NCI-H345 (cell line): ENCODE measurements around the gene GIPC2.
A peak's percentile ranks its signal among the peaks of the same experiment; 100 is the strongest.
"Not testable (repeated sequence)": the region's sequence is repeated elsewhere in the genome, so short reads cannot be mapped to it uniquely, and the experiment has no call there.

ENCODE experiments used
- DNase-seq: peaks from one replicate; lab custom pipeline; 2025; lab: John Stamatoyannopoulos, UW

The GIPC2 gene

GRCh38 chr1:78095593-78095992 lies 49.8 kb downstream of the GIPC2 start:
- DNase-seq: no peak

- DNase-seq: no peak
These were observed 50.3 kb downstream of the GIPC2 start for GRCh38 chr1:78096017-78096416.

GRCh38 chr1:78096976-78097375 lies 51.2 kb downstream of the GIPC2 start:
- no peak for DNase-seq

- DNase-seq: no peak
These were observed 55.3 kb downstream of the GIPC2 start for GRCh38 chr1:78101051-78101450.

GRCh38 chr1:78101514-78101913 lies 55.7 kb downstream of the GIPC2 start:
- no peak for DNase-seq

GRCh38 chr1:78102082-78102481 lies 56.3 kb downstream of the GIPC2 start:
- DNase-seq: no peak

GRCh38 chr1:78102916-78103315 lies 57.1 kb downstream of the GIPC2 start:
- DNase-seq: no peak

GRCh38 chr1:78104322-78104721 lies 58.6 kb downstream of the GIPC2 start:
- no peak for DNase-seq

GRCh38 chr1:78109659-78110058 lies 63.9 kb downstream of the GIPC2 start:
- not testable (repeated sequence) for DNase-seq

GRCh38 chr1:78113156-78113916 lies 67.6 kb downstream of the GIPC2 start:
- no peak for DNase-seq

- peak; percentile 74 for DNase-seq
These were observed 68.5 kb downstream of the GIPC2 start for GRCh38 chr1:78114034-78114956.

- not testable (repeated sequence) for DNase-seq
These were observed 74.7 kb downstream of the GIPC2 start for GRCh38 chr1:78120485-78120884.

GRCh38 chr1:78121710-78122109 lies 75.9 kb downstream of the GIPC2 start:
- DNase-seq: no peak

GRCh38 chr1:78122389-78122788 lies 76.6 kb downstream of the GIPC2 start:
- no peak for DNase-seq

- no peak for DNase-seq
These were observed 80.7 kb downstream of the GIPC2 start for GRCh38 chr1:78126506-78126905.

- no peak for DNase-seq
These were observed 86.6 kb downstream of the GIPC2 start for GRCh38 chr1:78132174-78132947.

GRCh38 chr1:78132948-78133322 lies 87.2 kb downstream of the GIPC2 start:
- DNase-seq: no peak

- no peak for DNase-seq
These were observed 90.9 kb downstream of the GIPC2 start for GRCh38 chr1:78136680-78137079.

- DNase-seq: no peak
These were observed 95.9 kb downstream of the GIPC2 start for GRCh38 chr1:78141531-78142231.

GRCh38 chr1:78142736-78143135 lies 97.0 kb downstream of the GIPC2 start:
- no peak for DNase-seq

- DNase-seq: no peak
These were observed 97.4 kb downstream of the GIPC2 start for GRCh38 chr1:78143152-78143551.

- DNase-seq: no peak
These were observed 97.9 kb downstream of the GIPC2 start for GRCh38 chr1:78143673-78144072.
